Hematopoietic multipotent progenitor cell treated with erythropoietin and hydrocortisone succinate and interleukin-3 and kit ligand, for 6 days (in vitro differentiated cells): ENCODE data around the gene ELMO3.

ENCODE experiments used
- DNase-seq: peaks from one replicate; pipeline ENCODE4 v3.0.0-alpha.2; 2015

The ELMO3 gene

GRCh38 chr16:67199808-67200198 is 872 bp downstream of the ELMO3 start:
- no peak for DNase-seq

- no peak for DNase-seq
These were observed 1.6 kb downstream of the ELMO3 start for GRCh38 chr16:67200491-67200890.

GRCh38 chr16:67201411-67202345 is 2.7 kb downstream of the ELMO3 start:
- no peak for DNase-seq

- no peak for DNase-seq
These were observed 3.5 kb downstream of the ELMO3 start for GRCh38 chr16:67202426-67202825.

- DNase-seq = no peak
These were observed 4.1 kb downstream of the ELMO3 start for GRCh38 chr16:67202956-67203493.

GRCh38 chr16:67204076-67204475 is 5.1 kb downstream of the ELMO3 start:
- no peak for DNase-seq

GRCh38 chr16:67206129-67206837 is 7.4 kb downstream of the ELMO3 start:
- DNase-seq = no peak

GRCh38 chr16:67206838-67207248 is 7.9 kb downstream of the ELMO3 start:
- DNase-seq = no peak

GRCh38 chr16:67207249-67208091 is 8.5 kb downstream of the ELMO3 start:
- peak; percentile 36 for DNase-seq

GRCh38 chr16:67208154-67208896 is 9.4 kb downstream of the ELMO3 start:
- DNase-seq = no peak

GRCh38 chr16:67209565-67209964 is 10.6 kb downstream of the ELMO3 start:
- DNase-seq = no peak

GRCh38 chr16:67210069-67210937 is 11.4 kb downstream of the ELMO3 start:
- DNase-seq = no peak

- no peak for DNase-seq
These were observed 12.7 kb downstream of the ELMO3 start for GRCh38 chr16:67211674-67212073.

GRCh38 chr16:67212766-67213165 is 13.8 kb downstream of the ELMO3 start:
- no peak for DNase-seq

GRCh38 chr16:67213197-67214019 is 14.5 kb downstream of the ELMO3 start:
- no peak for DNase-seq

- DNase-seq = no peak
These were observed 16.8 kb downstream of the ELMO3 start for GRCh38 chr16:67215706-67216105.

GRCh38 chr16:67216612-67217490 is 17.9 kb downstream of the ELMO3 start:
- DNase-seq = peak; percentile 94

GRCh38 chr16:67223992-67224391 is 25.1 kb downstream of the ELMO3 start:
- no peak for DNase-seq

GRCh38 chr16:67226295-67226803 is 27.4 kb downstream of the ELMO3 start:
- no peak for DNase-seq
